Cardiac muscle cell (in vitro differentiated cells and primary cell): ENCODE measurements around the gene CCDC150. TPM values are rescaled to one million over a fixed set of nuclear protein-coding genes. Genes with fewer than 3 reads are reported as not detected.
A peak's percentile ranks its signal among the peaks of the same experiment; 100 is the strongest.
"Not testable (repeated sequence)": the region's sequence is repeated elsewhere in the genome, so short reads cannot be mapped to it uniquely, and the experiment has no call there.

Source experiments
- DNase-seq, 2 donors: peaks; one replicate each; pipeline versions ENCODE4 v3.0.0 to v3.0.0-alpha.2; 2010 to 2017; ENCODE audit warnings: low read depth in 1 of 2, low spot score in 1 of 2
- H3K27ac ChIP-seq: fragments of 200-600 bp; sonication (generic); 2 replicates; pipeline ENCODE4 v1.5.1; 2016
- H3K27me3 ChIP-seq: fragments of 200-600 bp; sonication (generic); 2 replicates; pipeline ENCODE4 v1.6.0; 2016; ENCODE audit warnings: control low read depth
- H3K36me3 ChIP-seq: fragments of 200-600 bp; sonication (generic); 2 replicates; pipeline ENCODE4 v1.5.1; 2016; ENCODE audit warnings: control low read depth
- H3K4me1 ChIP-seq: fragments of 200-600 bp; sonication (generic); 2 replicates; pipeline ENCODE4 v1.8.1; 2017; ENCODE audit warnings: low read depth, mild to moderate bottlenecking, mixed run types
- H3K4me3 ChIP-seq: fragments of 200-600 bp; sonication (generic); 2 replicates; pipeline ENCODE4 v1.5.1; 2016; ENCODE audit warnings: mild to moderate bottlenecking
- H3K9me3 ChIP-seq: fragments of 200-600 bp; sonication (generic); 2 replicates; pipeline ENCODE4 v1.5.1; 2017; ENCODE audit warnings: low read depth, mild to moderate bottlenecking, control low read depth
- CTCF ChIP-seq: IDR thresholded peaks from 2 replicates; pipeline ENCODE4 v1.5.1; 2012; ENCODE audit warnings: low read depth, mild to moderate bottlenecking, low read length
- polyA plus RNA-seq: library from polyadenylated mRNA; unstranded; fragments of >200 nt; fragmentation: Nextera tagmentation; extraction: Ambion mirVana; gene quantifications from 2 replicates; pipeline ENCODE4 v1.2.1, GENCODE V29; 2016
- total RNA-seq: library from RNA; depleted of rRNA; stranded (reverse); fragments of >200 nt; gene quantifications from 2 replicates; pipeline ENCODE4 v1.2.3, GENCODE V29; 2016

CCDC150 gene
- total and polyA plus RNA-seq, 2 experiments from 2014 or later, result 6.1 to 8.0 TPM

GRCh38 chr2:196696423-196697079 lies 57.0 kb downstream of the CCDC150 start:
- no peaks in the 10 kb centered on the region for H3K4me1 ChIP-seq
- peak in 1 of 2 donors; percentile 55 for DNase-seq

GRCh38 chr2:196697825-196698224 lies 58.3 kb downstream of the CCDC150 start:
- TF ChIP-seq CTCF, result no peak
- H3K27me3 ChIP-seq, result no peaks in the 10 kb centered on the region
- DNase-seq, result no peak

More at GRCh38 chr2:196696423-196697079, 57.0 kb downstream of the CCDC150 start:
- Histone ChIP-seq H3K4me3 (no peak overlapping the region), H3K27me3 (no peaks in the 10 kb centered on the region), H3K27ac (no peak overlapping the region), H3K36me3 (no peaks in the 10 kb centered on the region), H3K9me3 (no peaks in the 10 kb centered on the region)
- no peak for TF ChIP-seq CTCF

GRCh38 chr2:196702641-196703040 lies 63.1 kb downstream of the CCDC150 start:
- no peak overlapping the region for H3K4me3 ChIP-seq
- no peak for TF ChIP-seq CTCF
- no peaks in the 10 kb centered on the region for H3K4me1 ChIP-seq
- DNase-seq, result peak in 1 of 2 donors; percentile 32
- H3K27ac ChIP-seq, result no peak overlapping the region
- H3K36me3 ChIP-seq, result no peaks in the 10 kb centered on the region
- H3K27me3 ChIP-seq, result no peaks in the 10 kb centered on the region
- H3K9me3 ChIP-seq, result no peaks in the 10 kb centered on the region

More at GRCh38 chr2:196697825-196698224, 58.3 kb downstream of the CCDC150 start:
- H3K27ac ChIP-seq, result no peak overlapping the region
- no peaks in the 10 kb centered on the region for H3K9me3 ChIP-seq
- H3K4me3 ChIP-seq, result no peak overlapping the region
- no peaks in the 10 kb centered on the region for H3K36me3 ChIP-seq
- H3K4me1 ChIP-seq, result no peaks in the 10 kb centered on the region

- Histone ChIP-seq H3K9me3 (no peaks in the 10 kb centered on the region), H3K27me3 (no peaks in the 10 kb centered on the region), H3K4me1 (no peaks in the 10 kb centered on the region), H3K4me3 (no peak overlapping the region), H3K27ac (no peak overlapping the region), H3K36me3 (no peaks in the 10 kb centered on the region)
- DNase-seq, result no peak
- no peak for TF ChIP-seq CTCF
These were observed 64.2 kb downstream of the CCDC150 start for GRCh38 chr2:196703695-196704094.

GRCh38 chr2:196710056-196710455 lies 70.5 kb downstream of the CCDC150 start:
- not testable (repeated sequence) for H3K9me3 ChIP-seq, DNase-seq, H3K36me3 ChIP-seq, H3K27me3 ChIP-seq, H3K4me3 ChIP-seq, H3K27ac ChIP-seq, H3K4me1 ChIP-seq

- no peaks in the 10 kb centered on the region for H3K4me1 ChIP-seq
- TF ChIP-seq CTCF, result no peak
- no peaks in the 10 kb centered on the region for H3K27me3 ChIP-seq
- no peaks in the 10 kb centered on the region for H3K9me3 ChIP-seq
- H3K27ac ChIP-seq, result no peak overlapping the region
- DNase-seq, result no peak
- no peaks in the 10 kb centered on the region for H3K36me3 ChIP-seq
- no peak overlapping the region for H3K4me3 ChIP-seq
These were observed 72.1 kb downstream of the CCDC150 start for GRCh38 chr2:196711625-196712024.
